Liver (tissue), 9 donors: ENCODE data around the gene MUSK. TPM values are rescaled to one million over a fixed set of nuclear protein-coding genes. Genes with fewer than 3 reads are reported as not detected.

Experiments used
- DNase-seq: peaks from one replicate; pipeline ENCODE4 v3.0.0-alpha.2; 2017; ENCODE audit warnings: low spot score
- H3K27ac ChIP-seq, 2 donors: one replicate each; pipeline ENCODE4 v1.7.0; 2013; ENCODE audit warnings: inconsistent platforms in 2 of 2, low read length in 2 of 2, control low read depth in 1 of 2, low read depth in 1 of 2, mild to moderate bottlenecking in 1 of 2
- H3K27me3 ChIP-seq, 4 donors: one replicate each; pipeline versions ENCODE4 v1.6.1 to v1.7.0; 2013; ENCODE audit warnings: low read length in 3 of 4, inconsistent platforms in 1 of 4, mild to moderate bottlenecking in 1 of 4, moderate library complexity in 1 of 4; ENCODE audit not compliant: control insufficient read depth in 4 of 4, insufficient read depth in 4 of 4
- H3K36me3 ChIP-seq, 4 donors: one replicate each; pipeline versions ENCODE4 v1.6.1 to v1.7.0; 2013; ENCODE audit warnings: low read length in 3 of 4, mild to moderate bottlenecking in 3 of 4, low read depth in 1 of 4, moderate library complexity in 1 of 4; ENCODE audit not compliant: control insufficient read depth in 4 of 4, insufficient read depth in 3 of 4
- H3K4me1 ChIP-seq, 4 donors: one replicate each; pipeline versions ENCODE4 v1.6.1 to v1.7.0; 2013; ENCODE audit warnings: low read length in 3 of 4, mild to moderate bottlenecking in 3 of 4, moderate library complexity in 1 of 4; ENCODE audit not compliant: control insufficient read depth in 4 of 4, insufficient read depth in 4 of 4
- H3K4me3 ChIP-seq, 3 donors: one replicate each; pipeline versions ENCODE4 v1.6.1 to v1.7.0; 2013; ENCODE audit warnings: low read length in 3 of 3, control low read depth in 1 of 3, low read depth in 1 of 3, mild to moderate bottlenecking in 1 of 3
- H3K9ac ChIP-seq, 2 donors: one replicate each; pipeline ENCODE4 v1.7.0; 2013; ENCODE audit warnings: low read length in 2 of 2, mild to moderate bottlenecking in 2 of 2, moderate library complexity in 2 of 2, control low read depth in 1 of 2, low read depth in 1 of 2
- H3K9me3 ChIP-seq, 4 donors: one replicate each; pipeline versions ENCODE4 v1.6.1 to v1.7.0; 2013; ENCODE audit warnings: low read length in 3 of 4; ENCODE audit not compliant: control insufficient read depth in 4 of 4
- EGR1 ChIP-seq, 2 donors: IDR thresholded peaks; 2 replicates each; pipeline ENCODE4 v1.6.1; 2016 to 2018; ENCODE audit warnings: antibody characterized with exemption in 2 of 2, low read depth in 2 of 2
- FOXA1 ChIP-seq: IDR thresholded peaks from 2 replicates; pipeline ENCODE4 v1.6.1; 2016; ENCODE audit warnings: antibody characterized with exemption
- GABPA ChIP-seq, 2 donors: IDR thresholded peaks in 1 of 2; conservative IDR thresholded peaks in 1 of 2; 2 replicates each; pipeline ENCODE4 v1.6.1; 2016; ENCODE audit warnings: antibody characterized with exemption in 2 of 2, mild to moderate bottlenecking in 1 of 2, moderate library complexity in 1 of 2
- HNF4A ChIP-seq, 2 donors: conservative IDR thresholded peaks; 2 replicates each; pipeline ENCODE4 v1.6.1; 2016; ENCODE audit warnings: antibody characterized with exemption in 2 of 2, mild to moderate bottlenecking in 2 of 2
- JUND ChIP-seq, 2 donors: IDR thresholded peaks; 2 replicates each; pipeline ENCODE4 v1.6.1; 2016; ENCODE audit warnings: antibody characterized with exemption in 2 of 2
- NR2F2 ChIP-seq: IDR thresholded peaks from 2 replicates; pipeline ENCODE4 v1.6.1; 2016; ENCODE audit warnings: antibody characterized with exemption
- RXRA ChIP-seq, 2 donors: IDR thresholded peaks; 2 replicates each; pipeline ENCODE4 v1.6.1; 2017 to 2018; ENCODE audit warnings: antibody characterized with exemption in 2 of 2, mild to moderate bottlenecking in 1 of 2
- SP1 ChIP-seq: IDR thresholded peaks from 2 replicates; pipeline ENCODE4 v1.6.1; 2018; ENCODE audit warnings: antibody characterized with exemption, mild to moderate bottlenecking
- TAF1 ChIP-seq: conservative IDR thresholded peaks from 2 replicates; pipeline ENCODE4 v1.6.1; 2016; ENCODE audit warnings: antibody characterized with exemption, mild to moderate bottlenecking
- WGBS: extraction: QIAGEN DNeasy Blood & Tissue Kit; methylation state at CpG from one replicate; pipeline ENCODE4 v1.1.7; 2013; 5-methylcytosine and 5-hydroxymethylcytosine counted together
- polyA plus RNA-seq, 2 donors: library from polyadenylated mRNA; stranded (reverse) in 1 of 2; unstranded in 1 of 2; fragments of 200-250 nt in 1 of 2; fragments of >200 nt in 1 of 2; fragmentation: Nextera tagmentation in 1 of 2; extraction: Ambion mirVana in 1 of 2; gene quantifications; one replicate each; pipeline versions ENCODE4 v1.2.1 to v1.2.3, GENCODE V29; 2013 to 2015
- total RNA-seq, 2 donors: library from RNA; depleted of rRNA; stranded (reverse); fragments of >200 nt; gene quantifications; one replicate each; pipeline ENCODE4 v1.2.3, GENCODE V29; 2014
- TF ChIP-seq, protein P1 (sequence below): IDR thresholded peaks from 2 replicates; pipeline ENCODE4 v1.6.1; 2016; ENCODE audit warnings: antibody characterized with exemption
- TF ChIP-seq, protein P2 (sequence below): IDR thresholded peaks from 2 replicates; pipeline ENCODE4 v1.6.1; 2016; ENCODE audit warnings: antibody characterized with exemption
- TF ChIP-seq, protein P3 (sequence below): IDR thresholded peaks from 2 replicates; pipeline ENCODE4 v1.6.1; 2016; ENCODE audit warnings: antibody characterized with exemption, mild to moderate bottlenecking
- TF ChIP-seq, protein P4 (sequence below): IDR thresholded peaks from 2 replicates; pipeline ENCODE4 v1.6.1; 2016; ENCODE audit warnings: antibody characterized with exemption
- donor health status: healthy.
- donor health status: healthy.
- donor health status: healthy.
- donor health status: healthy.
- donor health status: healthy.

Gene MUSK
- total and polyA plus RNA-seq, 4 donors, result 0.05 to 0.17 (median 0.10) TPM; not detected in 1

DNA sequence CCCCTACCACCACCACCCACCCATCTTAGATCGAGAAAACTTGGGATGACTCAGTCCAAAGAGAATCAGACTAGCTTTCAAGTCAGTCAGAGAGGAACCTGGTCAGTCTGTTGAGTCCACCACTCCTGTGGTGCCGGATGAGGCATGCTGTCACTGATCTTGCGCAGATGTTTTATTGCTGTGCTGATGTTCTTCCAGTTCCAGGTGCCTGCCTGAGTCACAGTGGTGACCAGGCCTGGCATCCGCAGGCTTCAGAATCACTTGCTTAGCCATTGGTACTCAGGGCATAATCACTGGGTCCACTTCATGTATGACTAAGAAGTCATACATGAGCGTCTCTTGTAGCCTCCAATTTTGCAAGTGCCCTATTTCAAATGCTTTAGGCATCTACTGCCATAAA lies 114.1 kb downstream of the MUSK start:
- Histone ChIP-seq H3K9ac (no peak overlapping the region), H3K4me3 (no peak overlapping the region), H3K36me3 (no peaks in the 10 kb centered on the region), H3K27ac (no peak overlapping the region), H3K27me3 (peaks cover 0 to 3% (median 0%) of the 10 kb centered on the region in 4 donors), H3K9me3 (no peaks in the 10 kb centered on the region), H3K4me1 (no peaks in the 10 kb centered on the region)
- 90% methylated on average over 5 of the region's 5 CpGs for WGBS
- DNase-seq, result no peak
- TF ChIP-seq JUND (IDR thresholded peaks at IDR 0.05) (no peak), FOXA1 (no peak), GABPA (IDR thresholded peaks at IDR 0.05 in 1 of 2, conservative IDR thresholded peaks at IDR 0.05 in 1 of 2) (no peak), NR2F2 (no peak), EGR1 (IDR thresholded peaks at IDR 0.05; ENCODE audit: low read depth in 2 of 2) (no peak)
- TF ChIP-seq, protein P1, sequence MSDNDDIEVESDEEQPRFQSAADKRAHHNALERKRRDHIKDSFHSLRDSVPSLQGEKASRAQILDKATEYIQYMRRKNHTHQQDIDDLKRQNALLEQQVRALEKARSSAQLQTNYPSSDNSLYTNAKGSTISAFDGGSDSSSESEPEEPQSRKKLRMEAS, result no peak
- TF ChIP-seq, protein P2, sequence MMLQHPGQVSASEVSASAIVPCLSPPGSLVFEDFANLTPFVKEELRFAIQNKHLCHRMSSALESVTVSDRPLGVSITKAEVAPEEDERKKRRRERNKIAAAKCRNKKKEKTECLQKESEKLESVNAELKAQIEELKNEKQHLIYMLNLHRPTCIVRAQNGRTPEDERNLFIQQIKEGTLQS, result no peak
- TF ChIP-seq, protein P3, sequence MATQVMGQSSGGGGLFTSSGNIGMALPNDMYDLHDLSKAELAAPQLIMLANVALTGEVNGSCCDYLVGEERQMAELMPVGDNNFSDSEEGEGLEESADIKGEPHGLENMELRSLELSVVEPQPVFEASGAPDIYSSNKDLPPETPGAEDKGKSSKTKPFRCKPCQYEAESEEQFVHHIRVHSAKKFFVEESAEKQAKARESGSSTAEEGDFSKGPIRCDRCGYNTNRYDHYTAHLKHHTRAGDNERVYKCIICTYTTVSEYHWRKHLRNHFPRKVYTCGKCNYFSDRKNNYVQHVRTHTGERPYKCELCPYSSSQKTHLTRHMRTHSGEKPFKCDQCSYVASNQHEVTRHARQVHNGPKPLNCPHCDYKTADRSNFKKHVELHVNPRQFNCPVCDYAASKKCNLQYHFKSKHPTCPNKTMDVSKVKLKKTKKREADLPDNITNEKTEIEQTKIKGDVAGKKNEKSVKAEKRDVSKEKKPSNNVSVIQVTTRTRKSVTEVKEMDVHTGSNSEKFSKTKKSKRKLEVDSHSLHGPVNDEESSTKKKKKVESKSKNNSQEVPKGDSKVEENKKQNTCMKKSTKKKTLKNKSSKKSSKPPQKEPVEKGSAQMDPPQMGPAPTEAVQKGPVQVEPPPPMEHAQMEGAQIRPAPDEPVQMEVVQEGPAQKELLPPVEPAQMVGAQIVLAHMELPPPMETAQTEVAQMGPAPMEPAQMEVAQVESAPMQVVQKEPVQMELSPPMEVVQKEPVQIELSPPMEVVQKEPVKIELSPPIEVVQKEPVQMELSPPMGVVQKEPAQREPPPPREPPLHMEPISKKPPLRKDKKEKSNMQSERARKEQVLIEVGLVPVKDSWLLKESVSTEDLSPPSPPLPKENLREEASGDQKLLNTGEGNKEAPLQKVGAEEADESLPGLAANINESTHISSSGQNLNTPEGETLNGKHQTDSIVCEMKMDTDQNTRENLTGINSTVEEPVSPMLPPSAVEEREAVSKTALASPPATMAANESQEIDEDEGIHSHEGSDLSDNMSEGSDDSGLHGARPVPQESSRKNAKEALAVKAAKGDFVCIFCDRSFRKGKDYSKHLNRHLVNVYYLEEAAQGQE, result no peak
- TF ChIP-seq, protein P4, sequence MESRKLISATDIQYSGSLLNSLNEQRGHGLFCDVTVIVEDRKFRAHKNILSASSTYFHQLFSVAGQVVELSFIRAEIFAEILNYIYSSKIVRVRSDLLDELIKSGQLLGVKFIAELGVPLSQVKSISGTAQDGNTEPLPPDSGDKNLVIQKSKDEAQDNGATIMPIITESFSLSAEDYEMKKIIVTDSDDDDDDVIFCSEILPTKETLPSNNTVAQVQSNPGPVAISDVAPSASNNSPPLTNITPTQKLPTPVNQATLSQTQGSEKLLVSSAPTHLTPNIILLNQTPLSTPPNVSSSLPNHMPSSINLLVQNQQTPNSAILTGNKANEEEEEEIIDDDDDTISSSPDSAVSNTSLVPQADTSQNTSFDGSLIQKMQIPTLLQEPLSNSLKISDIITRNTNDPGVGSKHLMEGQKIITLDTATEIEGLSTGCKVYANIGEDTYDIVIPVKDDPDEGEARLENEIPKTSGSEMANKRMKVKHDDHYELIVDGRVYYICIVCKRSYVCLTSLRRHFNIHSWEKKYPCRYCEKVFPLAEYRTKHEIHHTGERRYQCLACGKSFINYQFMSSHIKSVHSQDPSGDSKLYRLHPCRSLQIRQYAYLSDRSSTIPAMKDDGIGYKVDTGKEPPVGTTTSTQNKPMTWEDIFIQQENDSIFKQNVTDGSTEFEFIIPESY, result no peak

DNA sequence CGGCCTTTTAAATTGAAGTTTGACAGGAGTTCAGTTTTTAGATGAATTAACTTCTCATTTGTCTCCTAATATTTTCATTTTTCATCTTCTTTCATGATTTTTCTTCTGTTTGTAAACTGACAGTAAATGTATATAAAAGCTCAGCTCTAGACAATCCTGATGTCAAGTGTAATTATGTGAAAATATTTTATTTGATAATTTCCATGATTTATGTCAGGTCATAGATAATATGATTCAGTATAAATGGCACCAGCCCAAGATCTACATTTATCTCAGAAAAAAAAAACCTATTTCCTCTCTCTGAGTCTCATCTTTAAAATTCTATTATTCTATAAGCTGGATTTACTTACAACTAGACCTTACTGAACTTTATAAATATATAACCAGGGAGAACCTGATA lies 115.7 kb downstream of the MUSK start:
- TF ChIP-seq, protein P4, result no peak
- TF ChIP-seq RXRA (IDR thresholded peaks at IDR 0.05) (no peak), EGR1 (IDR thresholded peaks at IDR 0.05; ENCODE audit: low read depth in 2 of 2) (no peak), TAF1 (no peak), GABPA (IDR thresholded peaks at IDR 0.05 in 1 of 2, conservative IDR thresholded peaks at IDR 0.05 in 1 of 2) (no peak), HNF4A (conservative IDR thresholded peaks at IDR 0.05) (no peak), NR2F2 (no peak), SP1 (no peak)
- TF ChIP-seq, protein P1, result no peak
- no peak overlapping the region for H3K27ac ChIP-seq
- H3K9ac ChIP-seq, result no peak overlapping the region
- H3K36me3 ChIP-seq, result no peaks in the 10 kb centered on the region
- 94% methylated on average over 1 of the region's 1 CpG for WGBS
- H3K4me1 ChIP-seq, result no peaks in the 10 kb centered on the region
- no peaks in the 10 kb centered on the region for H3K9me3 ChIP-seq
- no peak overlapping the region for H3K4me3 ChIP-seq
- no peaks in the 10 kb centered on the region for H3K27me3 ChIP-seq
- DNase-seq, result no peak
